ENCODE measurements around the gene PPTC7.

The PPTC7 gene

DNA sequence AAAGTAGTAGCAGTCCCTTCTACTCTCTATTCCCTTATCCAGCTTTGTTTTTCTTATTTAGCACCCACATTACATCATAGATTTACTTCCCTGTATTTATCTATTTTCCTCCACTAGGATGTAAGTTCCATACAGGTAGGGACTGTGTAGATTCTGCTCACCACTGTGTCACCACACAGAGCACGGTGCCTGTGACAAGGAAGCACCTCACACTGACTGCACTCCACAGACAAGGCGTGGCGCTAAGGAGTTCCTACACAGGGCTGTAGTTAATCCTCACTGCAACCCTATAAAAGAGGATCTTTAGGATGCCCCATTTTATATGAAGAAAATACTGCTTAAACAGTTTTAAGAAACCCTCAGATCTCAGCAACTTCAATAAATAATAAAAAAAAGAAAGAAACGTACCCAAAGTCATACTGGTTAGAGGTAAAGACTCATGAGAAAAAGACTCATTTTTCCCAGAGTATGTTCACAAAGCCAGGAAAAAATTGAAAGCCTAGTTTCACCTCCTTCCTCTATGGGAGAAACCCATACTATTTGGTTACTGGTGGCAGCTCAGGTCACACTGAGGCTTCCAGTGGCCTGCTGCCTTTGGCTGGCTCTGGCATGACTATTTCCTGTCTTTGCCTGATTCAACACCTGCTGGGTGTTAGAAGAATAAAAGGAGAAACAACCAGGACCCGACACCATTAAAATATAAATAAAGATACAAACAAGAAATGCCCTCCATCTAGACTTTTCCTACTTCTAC lies 44.1 kb downstream of the PPTC7 start:
- H3K27ac ChIP-seq (ENCODE audit: insufficient read depth in 1 of 2, low read depth in 1 of 2, low read length in 2 of 2, poor library complexity in 1 of 2, severe bottlenecking in 2 of 2): peak overlapping the region in 1 of 2 experiments; percentile 23
- POLR2A ChIA-PET: no interaction called here
- no CpG with 5 or more reads among the region's 5 CpGs for WGBS (ENCODE audit: insufficient coverage)

GRCh38 chr12:110537605-110538409 lies 45.3 kb downstream of the PPTC7 start:
- ChIA-PET POLR2A (no interaction called here), CTCF (interaction anchor here (0.5 to 6.2 kb wide), 8 partner anchors 9 to 65 kb away, joined by 3 to 44 read pairs (median 5); no protein-coding TSS in a partner anchor)
- no peak for DNase-seq
- Histone ChIP-seq H3K36me3 (ENCODE audit: control insufficient read depth in 4 of 4, insufficient read depth in 4 of 4, low read length in 3 of 4) (peaks cover 29 to 77% (median 58%) of the 10 kb centered on the region in 4 experiments), H3K27ac (ENCODE audit: insufficient read depth in 1 of 2, low read depth in 1 of 2, low read length in 2 of 2, poor library complexity in 1 of 2, severe bottlenecking in 2 of 2) (no peak overlapping the region), H3K27me3 (replicated peaks in 2 of 5; ENCODE audit: control insufficient read depth in 4 of 5, insufficient read depth in 5 of 5, low read length in 4 of 5) (no peaks in the 10 kb centered on the region), H3K4me1 (ENCODE audit: control extremely low read depth in 1 of 4, control insufficient read depth in 4 of 4, insufficient read depth in 4 of 4, low read length in 3 of 4) (no peaks in the 10 kb centered on the region), H3K4me3 (ENCODE audit: control insufficient read depth in 1 of 7, extremely low read depth in 1 of 7, insufficient read depth in 4 of 7, low read depth in 2 of 7, low read length in 6 of 7) (no peak overlapping the region), H3K9me3 (ENCODE audit: control extremely low read depth in 1 of 5, control insufficient read depth in 4 of 5, insufficient read depth in 2 of 5, low read depth in 1 of 5, low read length in 4 of 5) (no peaks in the 10 kb centered on the region)
- WGBS (ENCODE audit: insufficient coverage): 96% methylated on average over 9 of the region's 9 CpGs

More for the DNA sequence above, 44.1 kb downstream of the PPTC7 start:
- CTCF ChIA-PET: interaction anchor here (0.7 to 6.2 kb wide), 8 partner anchors 11 to 63 kb away, joined by 3 to 44 read pairs (median 3); no protein-coding TSS in a partner anchor
- no peaks in the 10 kb centered on the region for H3K4me1 ChIP-seq (ENCODE audit: control extremely low read depth in 1 of 4, control insufficient read depth in 4 of 4, insufficient read depth in 4 of 4, low read length in 3 of 4)
- H3K27me3 ChIP-seq (replicated peaks in 2 of 5; ENCODE audit: control insufficient read depth in 4 of 5, insufficient read depth in 5 of 5, low read length in 4 of 5): no peaks in the 10 kb centered on the region
- no peak for DNase-seq
- no peaks in the 10 kb centered on the region for H3K9me3 ChIP-seq (ENCODE audit: control extremely low read depth in 1 of 5, control insufficient read depth in 4 of 5, insufficient read depth in 2 of 5, low read depth in 1 of 5, low read length in 4 of 5)
- H3K4me3 ChIP-seq (ENCODE audit: control insufficient read depth in 1 of 7, extremely low read depth in 1 of 7, insufficient read depth in 4 of 7, low read depth in 2 of 7, low read length in 6 of 7): no peak overlapping the region
- peaks cover 29 to 83% (median 59%) of the 10 kb centered on the region in 4 experiments for H3K36me3 ChIP-seq (ENCODE audit: control insufficient read depth in 4 of 4, insufficient read depth in 4 of 4, low read length in 3 of 4)

GRCh38 chr12:110536834-110537604 lies 46.1 kb downstream of the PPTC7 start:
- Histone ChIP-seq H3K4me1 (ENCODE audit: control extremely low read depth in 1 of 4, control insufficient read depth in 4 of 4, insufficient read depth in 4 of 4, low read length in 3 of 4) (no peaks in the 10 kb centered on the region), H3K27ac (ENCODE audit: insufficient read depth in 1 of 2, low read depth in 1 of 2, low read length in 2 of 2, poor library complexity in 1 of 2, severe bottlenecking in 2 of 2) (no peak overlapping the region), H3K27me3 (replicated peaks in 2 of 5; ENCODE audit: control insufficient read depth in 4 of 5, insufficient read depth in 5 of 5, low read length in 4 of 5) (no peaks in the 10 kb centered on the region), H3K9me3 (ENCODE audit: control extremely low read depth in 1 of 5, control insufficient read depth in 4 of 5, insufficient read depth in 2 of 5, low read depth in 1 of 5, low read length in 4 of 5) (no peaks in the 10 kb centered on the region), H3K36me3 (ENCODE audit: control insufficient read depth in 4 of 4, insufficient read depth in 4 of 4, low read length in 3 of 4) (peaks cover 34 to 75% (median 58%) of the 10 kb centered on the region in 4 experiments), H3K4me3 (ENCODE audit: control insufficient read depth in 1 of 7, extremely low read depth in 1 of 7, insufficient read depth in 4 of 7, low read depth in 2 of 7, low read length in 6 of 7) (no peak overlapping the region)
- CTCF ChIA-PET: interaction anchor here (0.5 to 5.2 kb wide), 6 partner anchors 9 to 273 kb away, joined by 3 to 30 read pairs (median 4); no protein-coding TSS in a partner anchor
- POLR2A ChIA-PET: no interaction called here
- 88% methylated on average over 1 of the region's 4 CpGs for WGBS (ENCODE audit: insufficient coverage)
- no peak for DNase-seq

- no peaks in the 10 kb centered on the region for H3K9me3 ChIP-seq (ENCODE audit: control extremely low read depth in 1 of 5, control insufficient read depth in 4 of 5, insufficient read depth in 2 of 5, low read depth in 1 of 5, low read length in 4 of 5)
- no peak for DNase-seq
- H3K36me3 ChIP-seq (ENCODE audit: control insufficient read depth in 4 of 4, insufficient read depth in 4 of 4, low read length in 3 of 4): peaks cover 36 to 72% (median 62%) of the 10 kb centered on the region in 4 experiments
- no peaks in the 10 kb centered on the region for H3K27me3 ChIP-seq (replicated peaks in 2 of 5; ENCODE audit: control insufficient read depth in 4 of 5, insufficient read depth in 5 of 5, low read length in 4 of 5)
- POLR2A ChIA-PET: interaction anchor here (1.1 kb wide), 1 partner anchor 10 kb away, joined by 3 read pairs; no protein-coding TSS in a partner anchor
- H3K4me3 ChIP-seq (ENCODE audit: control insufficient read depth in 1 of 7, extremely low read depth in 1 of 7, insufficient read depth in 4 of 7, low read depth in 2 of 7, low read length in 6 of 7): no peak overlapping the region
- no peak overlapping the region for H3K27ac ChIP-seq (ENCODE audit: insufficient read depth in 1 of 2, low read depth in 1 of 2, low read length in 2 of 2, poor library complexity in 1 of 2, severe bottlenecking in 2 of 2)
- WGBS (ENCODE audit: insufficient coverage): 100% methylated on average over 1 of the region's 6 CpGs
- CTCF ChIA-PET: interaction anchor here (0.8 to 3.4 kb wide), 4 partner anchors 9 to 66 kb away, joined by 3 to 21 read pairs (median 7); no protein-coding TSS in a partner anchor
- H3K4me1 ChIP-seq (ENCODE audit: control extremely low read depth in 1 of 4, control insufficient read depth in 4 of 4, insufficient read depth in 4 of 4, low read length in 3 of 4): no peaks in the 10 kb centered on the region
Observed at GRCh38 chr12:110534811-110535210, 48.3 kb downstream of the PPTC7 start.

DNA sequence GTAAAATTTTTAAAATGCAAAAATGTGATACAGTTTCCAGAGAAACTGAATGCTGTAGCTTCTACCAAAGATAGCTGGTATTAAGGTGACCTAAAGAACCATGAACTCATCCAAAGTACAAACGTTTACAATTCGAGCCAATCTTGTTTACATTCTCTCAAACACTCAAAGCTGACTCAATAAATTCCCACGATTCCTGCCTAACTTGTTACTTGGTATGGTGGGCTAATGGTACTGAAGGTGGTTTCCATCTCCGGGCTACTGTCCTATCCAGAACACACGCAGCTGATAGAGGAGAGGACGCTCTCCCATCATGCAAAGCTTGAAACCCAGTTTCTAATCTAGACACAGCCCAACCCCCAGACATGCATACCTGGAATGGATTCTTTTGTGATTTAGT lies 49.5 kb downstream of the PPTC7 start:
- H3K4me1 ChIP-seq (ENCODE audit: control extremely low read depth in 1 of 4, control insufficient read depth in 4 of 4, insufficient read depth in 4 of 4, low read length in 3 of 4): no peaks in the 10 kb centered on the region
- WGBS (ENCODE audit: insufficient coverage): 96% methylated on average over 3 of the region's 6 CpGs
- no peak overlapping the region for H3K27ac ChIP-seq (ENCODE audit: insufficient read depth in 1 of 2, low read depth in 1 of 2, low read length in 2 of 2, poor library complexity in 1 of 2, severe bottlenecking in 2 of 2)
- H3K36me3 ChIP-seq (ENCODE audit: control insufficient read depth in 4 of 4, insufficient read depth in 4 of 4, low read length in 3 of 4): peaks cover 30 to 63% (median 56%) of the 10 kb centered on the region in 4 experiments
- DNase-seq: no peak
- H3K4me3 ChIP-seq (ENCODE audit: control insufficient read depth in 1 of 7, extremely low read depth in 1 of 7, insufficient read depth in 4 of 7, low read depth in 2 of 7, low read length in 6 of 7): no peak overlapping the region
- H3K9me3 ChIP-seq (ENCODE audit: control extremely low read depth in 1 of 5, control insufficient read depth in 4 of 5, insufficient read depth in 2 of 5, low read depth in 1 of 5, low read length in 4 of 5): no peaks in the 10 kb centered on the region
- ChIA-PET CTCF (interaction anchor here (0.8 to 3.4 kb wide), 7 partner anchors 10 to 83 kb away, joined by 3 to 21 read pairs (median 4); partner anchors contain the start of gene ARPC3), POLR2A (interaction anchor here (0.7 to 1.1 kb wide), 2 partner anchors 11 to 1311 kb away, joined by 3 read pairs; no protein-coding TSS in a partner anchor)
- H3K27me3 ChIP-seq (replicated peaks in 2 of 5; ENCODE audit: control insufficient read depth in 4 of 5, insufficient read depth in 5 of 5, low read length in 4 of 5): no peaks in the 10 kb centered on the region

GRCh38 chr12:110532644-110533043 lies 50.5 kb downstream of the PPTC7 start:
- 83% methylated on average over 3 of the region's 3 CpGs for WGBS (ENCODE audit: insufficient coverage)
- H3K27me3 ChIP-seq (replicated peaks in 2 of 5; ENCODE audit: control insufficient read depth in 4 of 5, insufficient read depth in 5 of 5, low read length in 4 of 5): no peaks in the 10 kb centered on the region
- H3K9me3 ChIP-seq (ENCODE audit: control extremely low read depth in 1 of 5, control insufficient read depth in 4 of 5, insufficient read depth in 2 of 5, low read depth in 1 of 5, low read length in 4 of 5): no peaks in the 10 kb centered on the region
- no peaks in the 10 kb centered on the region for H3K4me1 ChIP-seq (ENCODE audit: control extremely low read depth in 1 of 4, control insufficient read depth in 4 of 4, insufficient read depth in 4 of 4, low read length in 3 of 4)
- no peak for DNase-seq
- ChIA-PET CTCF (interaction anchor here (1.9 to 7.7 kb wide), 4 partner anchors 11 to 68 kb away, joined by 6 to 50 read pairs (median 9); no protein-coding TSS in a partner anchor), POLR2A (interaction anchor here (0.8 kb wide), 1 partner anchor 53 kb away, joined by 3 read pairs; no protein-coding TSS in a partner anchor)
- no peak overlapping the region for H3K4me3 ChIP-seq (ENCODE audit: control insufficient read depth in 1 of 7, extremely low read depth in 1 of 7, insufficient read depth in 4 of 7, low read depth in 2 of 7, low read length in 6 of 7)
- peaks cover 23 to 53% (median 48%) of the 10 kb centered on the region in 4 experiments for H3K36me3 ChIP-seq (ENCODE audit: control insufficient read depth in 4 of 4, insufficient read depth in 4 of 4, low read length in 3 of 4)
- no peak overlapping the region for H3K27ac ChIP-seq (ENCODE audit: insufficient read depth in 1 of 2, low read depth in 1 of 2, low read length in 2 of 2, poor library complexity in 1 of 2, severe bottlenecking in 2 of 2)
